Neural progenitor cell (in vitro differentiated cells): ENCODE data around the gene ALDH1L1.

Experiments
- EZH2phosphoT487 ChIP-seq: fragments of 200-600 bp; sonication (generic); IDR thresholded peaks from 2 replicates; pipeline ENCODE4 v1.6.1; 2017; ENCODE audit warnings: antibody characterized with exemption
- TF ChIP-seq, protein P1 (sequence below): fragments of 200-600 bp; sonication (generic); IDR thresholded peaks from 2 replicates; pipeline ENCODE4 v1.5.1; 2017; ENCODE audit warnings: antibody characterized with exemption, mild to moderate bottlenecking

DNA sequence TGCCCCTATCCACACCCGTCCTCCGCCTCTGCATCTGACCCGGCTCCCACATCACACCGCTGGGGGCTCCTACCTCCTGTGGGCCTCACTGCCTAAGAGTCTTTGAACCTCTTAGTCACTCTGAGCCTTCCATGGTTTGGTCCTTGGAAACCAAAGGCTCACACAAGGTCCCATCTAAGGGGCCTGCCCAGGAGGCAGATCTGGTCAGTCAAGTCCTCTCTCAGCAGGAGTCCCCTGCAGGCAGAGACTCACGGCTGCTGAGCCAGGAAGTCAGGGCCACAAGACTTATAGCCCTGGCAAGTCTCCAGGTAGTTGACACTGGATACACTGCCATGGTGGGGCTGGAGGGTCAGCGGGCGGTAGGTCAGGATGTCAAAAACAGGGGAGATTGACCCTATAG is 31.2 kb upstream of the ALDH1L1 start:
- TF ChIP-seq, protein P1, sequence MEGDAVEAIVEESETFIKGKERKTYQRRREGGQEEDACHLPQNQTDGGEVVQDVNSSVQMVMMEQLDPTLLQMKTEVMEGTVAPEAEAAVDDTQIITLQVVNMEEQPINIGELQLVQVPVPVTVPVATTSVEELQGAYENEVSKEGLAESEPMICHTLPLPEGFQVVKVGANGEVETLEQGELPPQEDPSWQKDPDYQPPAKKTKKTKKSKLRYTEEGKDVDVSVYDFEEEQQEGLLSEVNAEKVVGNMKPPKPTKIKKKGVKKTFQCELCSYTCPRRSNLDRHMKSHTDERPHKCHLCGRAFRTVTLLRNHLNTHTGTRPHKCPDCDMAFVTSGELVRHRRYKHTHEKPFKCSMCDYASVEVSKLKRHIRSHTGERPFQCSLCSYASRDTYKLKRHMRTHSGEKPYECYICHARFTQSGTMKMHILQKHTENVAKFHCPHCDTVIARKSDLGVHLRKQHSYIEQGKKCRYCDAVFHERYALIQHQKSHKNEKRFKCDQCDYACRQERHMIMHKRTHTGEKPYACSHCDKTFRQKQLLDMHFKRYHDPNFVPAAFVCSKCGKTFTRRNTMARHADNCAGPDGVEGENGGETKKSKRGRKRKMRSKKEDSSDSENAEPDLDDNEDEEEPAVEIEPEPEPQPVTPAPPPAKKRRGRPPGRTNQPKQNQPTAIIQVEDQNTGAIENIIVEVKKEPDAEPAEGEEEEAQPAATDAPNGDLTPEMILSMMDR: no peak
- no peak for TF ChIP-seq EZH2phosphoT487
